GM10248 (cell line): Measurements from ENCODE around the gene COX19.

Source experiments
- CTCF ChIA-PET: fragments of 300-600 bp; sonication (Branson Sonifier 250); formaldehyde crosslinking; extraction: SDS; loops from one replicate; lab custom pipeline; 2021; ENCODE audit warnings: antibody characterized with exemption; lab: Yijun Ruan, JAX
- POLR2A ChIA-PET: fragments of 350-650 bp; sonication (Branson Sonifier 250); formaldehyde crosslinking; extraction: SDS; loops from one replicate; lab custom pipeline; 2020; ENCODE audit warnings: antibody characterized with exemption; lab: Yijun Ruan, JAX
- DNase-seq: peaks from one replicate; pipeline ENCODE4 v3.0.0; 2012; ENCODE audit errors: extremely low spot score
- CTCF ChIP-seq: IDR thresholded peaks from 2 replicates; pipeline ENCODE4 v1.5.1; 2012; ENCODE audit warnings: mild to moderate bottlenecking, low read depth; ENCODE audit errors: extremely low read depth, missing control alignments, control extremely low read depth

Gene COX19

GRCh38 chr7:1016577-1017531 lies 41.5 kb upstream of the COX19 start:
- ChIA-PET POLR2A (no interaction called here), CTCF (interaction anchor here (1.0 kb wide), 1 partner anchor 23 kb away, joined by 3 read pairs; no protein-coding TSS in a partner anchor)
- no peak for TF ChIP-seq CTCF
- DNase-seq, result no peak

- CTCF ChIA-PET, result interaction anchor here (1.0 kb wide), 1 partner anchor 50 kb away, joined by 3 read pairs; no protein-coding TSS in a partner anchor
Observed at GRCh38 chr7:1015196-1016121, 40.1 kb upstream of the COX19 start.

GRCh38 chr7:1014681-1015080 lies 39.3 kb upstream of the COX19 start:
- POLR2A ChIA-PET, result no interaction called here
- no peak for TF ChIP-seq CTCF
- CTCF ChIA-PET, result interaction anchor here (0.8 to 3.4 kb wide), 3 partner anchors 21 to 71 kb away, joined by 3 to 17 read pairs (median 3); partner anchors contain the start of gene GPR146

More at GRCh38 chr7:1015196-1016121, 40.1 kb upstream of the COX19 start:
- no peak for TF ChIP-seq CTCF
- POLR2A ChIA-PET, result no interaction called here
- no peak for DNase-seq

DNA sequence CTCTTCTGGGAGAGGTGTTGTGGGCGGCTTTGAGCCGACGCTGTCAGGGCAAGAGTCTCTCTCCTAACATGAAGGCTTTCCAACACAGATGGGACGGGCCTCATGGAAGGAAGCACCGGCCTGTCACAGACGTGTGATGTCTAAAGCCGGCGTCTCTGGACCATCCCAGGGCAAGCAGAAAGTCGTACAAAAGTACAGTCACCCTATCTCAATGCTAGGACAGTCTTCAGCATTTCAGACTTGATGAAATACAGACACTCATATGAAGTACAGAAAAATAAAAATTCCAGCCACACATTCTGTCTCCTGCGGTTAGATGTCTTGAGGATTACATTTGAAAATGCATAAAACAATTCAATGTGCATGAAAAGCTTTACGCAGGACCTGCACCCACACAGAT lies 38.2 kb upstream of the COX19 start:
- DNase-seq, result no peak
- TF ChIP-seq CTCF, result no peak
- ChIA-PET CTCF (interaction anchor here (0.8 to 3.4 kb wide), 4 partner anchors 19 to 73 kb away, joined by 3 to 17 read pairs (median 7); partner anchors contain the start of gene GPR146), POLR2A (no interaction called here)

More at GRCh38 chr7:1014681-1015080, 39.3 kb upstream of the COX19 start:
- DNase-seq, result no peak

DNA sequence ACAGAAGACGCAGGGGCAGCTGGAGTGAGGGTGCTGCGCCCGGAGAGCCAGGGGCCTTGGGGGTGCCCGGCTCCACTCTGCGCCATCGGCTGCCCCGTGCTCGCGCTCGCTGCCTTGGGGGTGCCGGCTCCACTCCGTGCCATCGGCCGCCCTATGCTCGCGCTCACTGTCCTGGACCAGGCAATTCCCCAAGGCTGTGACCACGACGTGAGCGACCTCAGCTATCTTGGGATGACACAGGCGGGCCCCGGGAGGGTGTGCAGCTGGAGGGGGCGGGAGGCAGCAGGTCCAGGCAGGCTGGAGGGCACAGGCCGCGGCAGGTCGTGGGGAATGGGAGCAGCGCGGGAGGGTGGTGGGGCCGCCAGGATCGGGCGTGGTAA lies 37.4 kb upstream of the COX19 start:
- ChIA-PET CTCF (interaction anchor here (1.5 to 3.4 kb wide), 3 partner anchors 19 to 53 kb away, joined by 3 to 17 read pairs (median 11); partner anchors contain the start of gene GPR146), POLR2A (interaction anchor here (0.6 kb wide), 1 partner anchor 136 kb away, joined by 3 read pairs; no protein-coding TSS in a partner anchor)
- no peak for DNase-seq
- TF ChIP-seq CTCF, result no peak
